Measurements from ENCODE around the gene NRXN3. TPM values are rescaled to one million over a fixed set of nuclear protein-coding genes. Genes with fewer than 3 reads are reported as not detected.

NRXN3 gene
- total RNA-seq, 1 experiment from 2014 or later = 0.07 TPM

GRCh38 chr14:79229383-79229909, 1059.3 kb downstream of the NRXN3 start:
- Histone ChIP-seq H3K9me3 (no peaks in the 10 kb centered on the region), H3K36me3 (no peaks in the 10 kb centered on the region), H3K4me3 (no peak overlapping the region), H3K27me3 (no peaks in the 10 kb centered on the region)
- no peak for DNase-seq

GRCh38 chr14:79242666-79243065, 1072.5 kb downstream of the NRXN3 start:
- no peak for DNase-seq
- Histone ChIP-seq H3K27me3 (no peaks in the 10 kb centered on the region), H3K9me3 (no peaks in the 10 kb centered on the region), H3K4me3 (no peak overlapping the region), H3K36me3 (no peaks in the 10 kb centered on the region)

- Histone ChIP-seq H3K4me3 (no peak overlapping the region), H3K9me3 (no peaks in the 10 kb centered on the region), H3K27me3 (no peaks in the 10 kb centered on the region), H3K36me3 (no peaks in the 10 kb centered on the region)
- DNase-seq = no peak
Measured at GRCh38 chr14:79246173-79246572, 1076.0 kb downstream of the NRXN3 start.

- Histone ChIP-seq H3K27me3 (no peaks in the 10 kb centered on the region), H3K4me3 (no peak overlapping the region), H3K9me3 (no peaks in the 10 kb centered on the region), H3K36me3 (no peaks in the 10 kb centered on the region)
- DNase-seq = no peak
Measured at GRCh38 chr14:79248126-79248525, 1078.0 kb downstream of the NRXN3 start.

GRCh38 chr14:79248771-79249170, 1078.6 kb downstream of the NRXN3 start:
- DNase-seq = no peak
- H3K36me3 ChIP-seq = no peaks in the 10 kb centered on the region
- H3K4me3 ChIP-seq = no peak overlapping the region
- H3K9me3 ChIP-seq = no peaks in the 10 kb centered on the region
- no peaks in the 10 kb centered on the region for H3K27me3 ChIP-seq

- no peak for DNase-seq
- no peaks in the 10 kb centered on the region for H3K9me3 ChIP-seq
- H3K36me3 ChIP-seq = no peaks in the 10 kb centered on the region
- H3K4me3 ChIP-seq = no peak overlapping the region
- no peaks in the 10 kb centered on the region for H3K27me3 ChIP-seq
Measured at GRCh38 chr14:79251278-79251677, 1081.1 kb downstream of the NRXN3 start.

GRCh38 chr14:79253576-79253975, 1083.4 kb downstream of the NRXN3 start:
- H3K4me3 ChIP-seq = no peak overlapping the region
- no peaks in the 10 kb centered on the region for H3K36me3 ChIP-seq
- H3K9me3 ChIP-seq = no peaks in the 10 kb centered on the region
- DNase-seq = no peak
- no peaks in the 10 kb centered on the region for H3K27me3 ChIP-seq

- no peaks in the 10 kb centered on the region for H3K36me3 ChIP-seq
- H3K27me3 ChIP-seq = no peaks in the 10 kb centered on the region
- no peak overlapping the region for H3K4me3 ChIP-seq
- DNase-seq = no peak
- H3K9me3 ChIP-seq = no peaks in the 10 kb centered on the region
Measured at GRCh38 chr14:79254069-79254775, 1084.0 kb downstream of the NRXN3 start.

GRCh38 chr14:79256380-79256779, 1086.2 kb downstream of the NRXN3 start:
- Histone ChIP-seq H3K4me3 (no peak overlapping the region), H3K9me3 (no peaks in the 10 kb centered on the region), H3K27me3 (no peaks in the 10 kb centered on the region), H3K36me3 (no peaks in the 10 kb centered on the region)
- no peak for DNase-seq

GRCh38 chr14:79260406-79260805, 1090.2 kb downstream of the NRXN3 start:
- Histone ChIP-seq H3K27me3 (no peaks in the 10 kb centered on the region), H3K4me3 (no peak overlapping the region), H3K9me3 (no peaks in the 10 kb centered on the region), H3K36me3 (no peaks in the 10 kb centered on the region)
- no peak for DNase-seq

- H3K36me3 ChIP-seq = no peaks in the 10 kb centered on the region
- DNase-seq = no peak
- no peaks in the 10 kb centered on the region for H3K9me3 ChIP-seq
- H3K27me3 ChIP-seq = no peaks in the 10 kb centered on the region
- no peak overlapping the region for H3K4me3 ChIP-seq
Measured at GRCh38 chr14:79265366-79265946, 1095.3 kb downstream of the NRXN3 start.

GRCh38 chr14:79270361-79270760, 1100.2 kb downstream of the NRXN3 start:
- no peak overlapping the region for H3K4me3 ChIP-seq
- no peaks in the 10 kb centered on the region for H3K9me3 ChIP-seq
- H3K36me3 ChIP-seq = no peaks in the 10 kb centered on the region
- H3K27me3 ChIP-seq = no peaks in the 10 kb centered on the region
- DNase-seq = no peak

GRCh38 chr14:79271122-79271521, 1100.9 kb downstream of the NRXN3 start:
- no peak overlapping the region for H3K4me3 ChIP-seq
- no peak for DNase-seq

GRCh38 chr14:79274641-79275291, 1104.6 kb downstream of the NRXN3 start:
- H3K36me3 ChIP-seq = no peaks in the 10 kb centered on the region
- no peaks in the 10 kb centered on the region for H3K9me3 ChIP-seq
- no peaks in the 10 kb centered on the region; the same call in 1 of the 2 replicates for H3K27me3 ChIP-seq
- no peak for DNase-seq
- H3K4me3 ChIP-seq = no peak overlapping the region

More at GRCh38 chr14:79271122-79271521, 1100.9 kb downstream of the NRXN3 start:
- no peaks in the 10 kb centered on the region for H3K36me3 ChIP-seq
- H3K27me3 ChIP-seq = no peaks in the 10 kb centered on the region
- H3K9me3 ChIP-seq = no peaks in the 10 kb centered on the region

- no peak for DNase-seq
- Histone ChIP-seq H3K9me3 (no peaks in the 10 kb centered on the region), H3K36me3 (no peaks in the 10 kb centered on the region), H3K4me3 (no peak overlapping the region), H3K27me3 (no peaks in the 10 kb centered on the region; the same call in 1 of the 2 replicates)
Measured at GRCh38 chr14:79275292-79275655, 1105.1 kb downstream of the NRXN3 start.

- no peaks in the 10 kb centered on the region for H3K9me3 ChIP-seq
- peaks cover 3% of the 10 kb centered on the region; the same call in 1 of the 2 replicates for H3K27me3 ChIP-seq
- DNase-seq = no peak
- H3K36me3 ChIP-seq = no peaks in the 10 kb centered on the region
- H3K4me3 ChIP-seq = peak overlapping the region; percentile 40
Measured at GRCh38 chr14:79278286-79278797, 1108.2 kb downstream of the NRXN3 start.

Data from MG63 (cell line).